GM18508 (cell line): Measurements from ENCODE around the gene ZNF280C.
"Not testable (repeated sequence)": the region's sequence is repeated elsewhere in the genome, so short reads cannot be mapped to it uniquely, and the experiment has no call there.

ENCODE experiments used
- ATAC-seq: cut with Tn5 transposase; IDR thresholded peaks from one replicate; pipeline ENCODE4 v1.9.1; 2021; ENCODE audit warnings: moderate number of reproducible peaks; ENCODE audit not compliant: insufficient read depth, unreplicated experiment

ZNF280C gene

DNA sequence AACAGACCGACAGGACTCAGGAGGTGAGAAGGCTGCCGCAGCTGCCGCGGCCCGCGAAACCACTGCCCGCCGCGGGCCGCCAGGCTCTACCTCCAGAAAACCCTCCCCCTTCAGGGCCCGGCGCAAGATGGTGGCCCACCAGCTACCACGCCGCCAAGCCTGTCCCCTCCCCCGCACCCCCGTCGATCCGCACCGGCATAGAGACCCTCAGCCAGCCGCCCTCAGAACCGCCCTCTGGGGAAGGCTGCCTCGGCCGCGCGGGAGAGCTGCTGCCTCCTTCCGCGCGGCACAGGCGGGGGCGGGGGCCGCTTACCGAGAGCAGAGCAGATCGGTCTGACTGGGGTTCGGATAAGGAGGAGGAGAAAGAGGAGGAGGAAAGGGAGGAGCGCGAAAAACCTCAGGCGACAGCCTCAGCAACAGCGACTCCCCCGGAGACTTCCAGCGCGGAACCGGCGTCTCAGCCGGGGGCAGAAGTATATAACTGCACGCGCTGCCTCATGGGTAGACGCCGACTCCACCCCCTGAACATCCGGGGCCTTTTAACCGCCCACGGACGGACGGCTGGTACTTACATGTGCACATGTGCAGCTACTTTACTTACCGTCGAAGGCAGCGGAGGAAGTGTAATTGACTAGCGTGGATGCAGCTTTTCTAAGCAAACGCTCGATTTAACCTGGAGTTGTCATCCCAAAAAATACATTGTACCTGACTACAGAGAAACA lies at the start of gene ZNF280C:
Gene ZNF280C (minus strand): TSS at position 451 of the 722 bp plus-strand sequence. CDS start 8,450 bp downstream, outside the sequence.
- peak; percentile 79 for ATAC-seq

- no peak for ATAC-seq
These were observed 36.1 kb upstream of the ZNF280C start for GRCh38 chrX:130304587-130305368.

- no peak for ATAC-seq
These were observed 33.3 kb upstream of the ZNF280C start for GRCh38 chrX:130301977-130302376.

GRCh38 chrX:130301405-130301804 lies 32.7 kb upstream of the ZNF280C start:
- ATAC-seq = no peak

DNA sequence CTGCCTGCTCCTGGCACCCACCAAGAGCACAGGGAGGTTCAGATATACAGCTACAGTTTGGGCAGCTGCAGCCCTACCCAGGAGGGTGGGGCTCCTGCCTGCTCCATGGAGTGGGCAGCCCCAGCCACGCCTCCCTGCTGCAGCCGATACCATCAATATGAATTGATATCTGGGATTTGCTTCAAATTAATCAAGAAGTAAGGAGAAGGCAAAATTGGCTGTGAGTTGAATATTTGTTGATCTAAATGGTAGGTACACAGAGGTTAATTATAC lies 31.2 kb upstream of the ZNF280C start:
- no peak for ATAC-seq

- no peak for ATAC-seq
These were observed 30.7 kb upstream of the ZNF280C start for GRCh38 chrX:130299279-130300009.

DNA sequence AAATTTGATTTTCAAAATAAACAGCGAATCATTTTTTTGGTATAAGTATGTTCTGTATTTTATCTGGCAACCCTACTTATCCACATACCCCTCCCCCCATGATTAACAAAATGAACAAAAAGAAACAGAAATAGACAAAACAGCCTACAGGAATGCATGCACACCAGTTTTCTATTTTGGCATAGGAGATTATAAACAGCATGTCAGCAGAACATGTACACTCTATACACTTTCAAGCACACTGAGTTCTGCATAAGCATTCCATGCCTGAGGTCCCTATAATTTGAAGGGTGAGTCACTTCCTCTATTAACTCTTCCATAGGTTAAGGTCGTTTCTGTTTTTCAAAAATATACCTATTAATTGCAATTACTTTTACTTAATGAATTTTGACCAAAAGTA lies 28.0 kb upstream of the ZNF280C start:
- no peak for ATAC-seq

GRCh38 chrX:130296297-130296678 lies 27.6 kb upstream of the ZNF280C start:
- no peak for ATAC-seq

DNA sequence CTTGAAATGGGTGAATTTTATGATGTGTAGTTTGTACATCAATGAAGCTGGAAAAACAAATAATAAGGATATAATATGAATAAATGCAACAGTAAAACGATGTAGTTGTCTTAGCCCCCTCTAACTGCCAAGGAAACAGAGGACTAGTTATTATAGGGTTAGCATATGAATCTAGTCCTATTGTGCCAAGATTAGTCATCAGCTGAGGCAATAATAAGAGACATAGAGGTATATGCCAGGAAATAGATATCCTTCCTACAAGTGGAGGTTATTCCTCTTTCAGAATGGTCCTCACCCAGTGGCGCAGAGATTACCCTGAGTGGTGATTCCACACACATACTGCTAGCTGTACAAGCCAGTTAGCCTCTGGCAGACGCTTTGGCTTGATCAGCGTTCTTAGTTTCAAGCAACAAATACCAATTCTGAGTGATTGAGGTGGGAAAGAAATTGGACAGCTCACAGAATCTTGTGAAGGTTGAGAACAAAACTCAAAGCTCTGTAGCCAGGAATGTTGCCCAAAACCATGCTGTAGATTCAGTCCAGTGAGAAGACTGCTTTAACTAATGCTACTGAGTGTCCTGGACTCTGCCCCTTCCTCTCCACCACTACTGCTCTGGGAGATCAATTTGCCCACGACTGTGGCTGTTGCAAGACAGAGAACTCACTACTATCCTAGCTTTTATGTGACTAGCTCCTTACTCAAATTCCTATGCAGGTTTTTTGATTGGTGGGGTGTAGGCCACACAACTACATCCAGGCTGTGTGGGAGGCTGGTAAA lies 27.0 kb upstream of the ZNF280C start:
- ATAC-seq = no peak

GRCh38 chrX:130287071-130287770 lies 18.5 kb upstream of the ZNF280C start:
- no peak for ATAC-seq

- ATAC-seq = no peak
These were observed 17.0 kb upstream of the ZNF280C start for GRCh38 chrX:130285710-130286109.

GRCh38 chrX:130285069-130285620 lies 16.4 kb upstream of the ZNF280C start:
- ATAC-seq = no peak

GRCh38 chrX:130282151-130282550 lies 13.5 kb upstream of the ZNF280C start:
- no peak for ATAC-seq

DNA sequence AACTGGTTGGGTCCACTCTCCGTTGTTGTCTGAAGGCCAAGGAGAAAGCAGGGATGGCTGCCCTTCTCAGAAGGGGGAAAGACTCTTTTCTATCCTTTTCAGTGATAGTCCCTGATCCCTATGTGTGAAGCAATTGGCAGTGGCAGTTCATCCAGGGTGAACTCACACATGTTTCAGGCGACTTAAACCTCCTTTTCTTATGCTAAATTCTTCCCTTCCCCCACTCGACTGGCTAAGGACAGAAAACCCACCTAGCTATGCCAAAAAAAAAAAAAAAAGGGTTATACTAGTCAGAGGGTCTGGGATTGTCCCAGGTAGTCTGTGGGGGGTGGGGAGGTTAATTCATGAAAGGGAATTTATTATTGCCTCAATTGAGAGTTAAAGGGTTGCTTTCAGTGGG lies 12.2 kb upstream of the ZNF280C start:
- no peak for ATAC-seq

GRCh38 chrX:130272253-130272652 lies 3.6 kb upstream of the ZNF280C start:
- not testable (repeated sequence) for ATAC-seq

DNA sequence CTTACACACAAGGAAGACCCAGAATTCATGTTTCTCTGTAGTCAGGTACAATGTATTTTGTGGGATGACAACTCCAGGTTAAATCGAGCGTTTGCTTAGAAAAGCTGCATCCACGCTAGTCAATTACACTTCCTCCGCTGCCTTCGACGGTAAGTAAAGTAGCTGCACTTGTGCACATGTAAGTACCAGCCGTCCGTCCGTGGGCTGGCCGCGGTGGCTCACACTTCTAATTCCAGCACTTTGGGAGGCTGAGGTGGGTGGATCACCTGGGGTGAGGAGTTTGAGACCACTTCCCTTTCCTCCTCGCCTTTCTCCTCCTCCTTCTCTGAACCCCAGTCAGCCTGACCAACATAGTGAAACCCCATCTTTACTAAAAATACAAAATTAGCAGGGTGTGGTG lies 692 bp upstream of the ZNF280C start:
- ATAC-seq = not testable (repeated sequence)

DNA sequence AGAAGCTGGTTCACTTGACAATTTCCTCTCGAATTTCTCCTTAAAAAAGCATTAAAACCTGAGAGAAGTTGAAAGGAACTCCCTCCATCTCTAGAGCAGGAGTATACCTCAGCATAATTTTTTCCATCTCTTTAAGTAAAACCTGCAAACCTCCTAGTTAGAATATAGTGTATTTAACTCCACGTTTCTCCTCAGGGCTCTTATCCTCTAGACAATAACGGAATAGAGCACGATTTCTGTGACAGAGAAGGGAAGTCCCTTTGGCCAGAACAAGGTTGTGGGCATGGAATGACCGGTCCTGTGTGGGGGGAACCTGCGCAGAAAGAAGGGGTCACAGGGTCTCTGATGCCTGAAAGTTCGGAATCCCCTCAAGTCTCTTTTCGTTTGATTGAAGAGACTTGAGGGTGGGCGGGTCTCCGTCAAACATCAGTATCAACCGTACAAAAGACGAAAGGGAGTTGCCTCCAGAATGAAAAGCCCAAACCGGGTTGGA lies 697 bp downstream of the ZNF280C start:
- ATAC-seq = no peak

GRCh38 chrX:130264573-130264972 lies 4.1 kb downstream of the ZNF280C start:
- ATAC-seq = no peak

DNA sequence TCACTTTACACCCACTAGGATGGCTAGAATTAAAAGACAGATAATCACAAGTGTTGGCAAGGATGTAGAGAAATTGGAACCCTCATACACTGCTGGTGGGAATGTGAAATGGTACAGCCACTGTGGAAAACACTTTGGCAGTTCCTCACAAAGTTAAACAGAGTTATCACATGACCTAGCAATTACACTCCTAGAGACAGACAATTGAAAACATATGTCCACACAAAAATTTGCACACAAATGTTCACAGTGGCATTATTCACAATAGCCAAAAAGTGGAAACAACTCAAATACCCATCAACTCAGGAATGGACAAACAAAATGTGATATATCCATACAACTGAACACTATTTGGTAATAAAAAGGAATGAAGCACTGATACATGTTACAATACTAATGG lies 5.7 kb downstream of the ZNF280C start:
- no peak for ATAC-seq
